GM10248 (cell line): ENCODE results near the gene MRGPRD.

ENCODE experiments used
- CTCF ChIA-PET: fragments of 300-600 bp; sonication (Branson Sonifier 250); formaldehyde crosslinking; extraction: SDS; loops from one replicate; lab custom pipeline; 2021; ENCODE audit warnings: antibody characterized with exemption; lab: Yijun Ruan, JAX
- POLR2A ChIA-PET: fragments of 350-650 bp; sonication (Branson Sonifier 250); formaldehyde crosslinking; extraction: SDS; loops from one replicate; lab custom pipeline; 2020; ENCODE audit warnings: antibody characterized with exemption; lab: Yijun Ruan, JAX
- DNase-seq: peaks from one replicate; pipeline ENCODE4 v3.0.0; 2012; ENCODE audit errors: extremely low spot score
- TF ChIP-seq, protein P1 (sequence below): IDR thresholded peaks from 2 replicates; pipeline ENCODE4 v1.5.1; 2012; ENCODE audit warnings: mild to moderate bottlenecking, low read depth; ENCODE audit errors: extremely low read depth, missing control alignments, control extremely low read depth

MRGPRD gene

DNA sequence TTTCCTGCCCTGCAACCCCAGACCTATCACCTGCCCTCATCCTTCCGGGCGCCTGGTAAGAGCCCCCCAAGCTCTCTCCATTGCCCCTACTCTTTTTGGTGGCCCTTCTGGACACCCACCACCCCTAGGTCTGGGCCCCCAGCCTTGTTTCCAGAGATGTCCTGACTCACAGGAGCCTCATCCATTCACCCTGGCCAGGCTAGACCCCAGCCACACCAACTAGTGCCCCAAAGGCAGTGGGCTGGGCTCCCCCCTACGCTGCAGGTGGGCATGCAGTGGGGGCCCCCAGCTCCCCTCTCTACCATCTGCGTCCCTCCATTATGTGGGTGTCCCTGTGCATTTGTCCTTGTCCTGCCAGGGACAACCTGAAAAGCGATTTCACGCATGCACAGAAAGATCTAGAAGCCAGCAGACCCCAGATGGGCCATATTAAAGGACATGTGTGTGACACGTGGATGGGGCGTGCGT lies 30.9 kb upstream of the MRGPRD start:
- ChIA-PET CTCF (interaction anchor here (1.3 to 1.4 kb wide), 2 partner anchors 10 to 17 kb away, joined by 4 read pairs; no protein-coding TSS in a partner anchor), POLR2A (no interaction called here)
- DNase-seq, result no peak
- TF ChIP-seq, protein P1, sequence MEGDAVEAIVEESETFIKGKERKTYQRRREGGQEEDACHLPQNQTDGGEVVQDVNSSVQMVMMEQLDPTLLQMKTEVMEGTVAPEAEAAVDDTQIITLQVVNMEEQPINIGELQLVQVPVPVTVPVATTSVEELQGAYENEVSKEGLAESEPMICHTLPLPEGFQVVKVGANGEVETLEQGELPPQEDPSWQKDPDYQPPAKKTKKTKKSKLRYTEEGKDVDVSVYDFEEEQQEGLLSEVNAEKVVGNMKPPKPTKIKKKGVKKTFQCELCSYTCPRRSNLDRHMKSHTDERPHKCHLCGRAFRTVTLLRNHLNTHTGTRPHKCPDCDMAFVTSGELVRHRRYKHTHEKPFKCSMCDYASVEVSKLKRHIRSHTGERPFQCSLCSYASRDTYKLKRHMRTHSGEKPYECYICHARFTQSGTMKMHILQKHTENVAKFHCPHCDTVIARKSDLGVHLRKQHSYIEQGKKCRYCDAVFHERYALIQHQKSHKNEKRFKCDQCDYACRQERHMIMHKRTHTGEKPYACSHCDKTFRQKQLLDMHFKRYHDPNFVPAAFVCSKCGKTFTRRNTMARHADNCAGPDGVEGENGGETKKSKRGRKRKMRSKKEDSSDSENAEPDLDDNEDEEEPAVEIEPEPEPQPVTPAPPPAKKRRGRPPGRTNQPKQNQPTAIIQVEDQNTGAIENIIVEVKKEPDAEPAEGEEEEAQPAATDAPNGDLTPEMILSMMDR, result no peak

DNA sequence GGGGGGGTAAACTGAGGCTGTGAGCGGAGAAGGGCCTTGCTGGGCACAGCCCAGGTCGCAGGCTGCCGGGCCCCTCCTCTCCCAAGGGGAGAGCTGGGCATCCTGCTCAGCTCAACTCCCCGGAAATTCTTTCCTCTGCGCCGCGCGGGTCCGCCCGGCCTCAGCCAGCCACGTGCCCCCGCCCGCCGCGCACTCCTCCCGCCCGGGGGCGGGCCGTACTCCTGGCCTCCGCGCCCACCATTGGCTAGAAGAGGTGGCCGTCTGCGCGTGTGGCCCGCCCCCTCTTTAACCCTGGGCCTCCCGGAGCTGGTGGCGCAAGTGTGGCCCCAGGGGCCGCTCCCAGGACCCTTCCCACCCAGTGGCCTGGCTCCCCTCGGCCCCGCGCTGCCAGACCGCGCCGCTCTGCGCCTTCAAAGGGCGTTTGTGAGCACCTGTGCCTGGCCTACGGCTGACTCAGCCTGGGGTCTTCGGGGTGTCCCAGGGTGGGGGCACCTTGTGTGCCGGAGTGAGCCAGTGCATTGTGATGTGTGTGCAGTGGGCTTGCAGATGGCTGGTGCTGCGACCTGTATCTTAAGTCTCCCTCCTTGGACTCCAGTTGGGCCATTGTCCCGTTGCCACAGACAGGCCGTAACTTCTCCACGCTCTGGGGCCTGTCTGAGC lies 30.3 kb upstream of the MRGPRD start:
- no peak for DNase-seq
- ChIA-PET POLR2A (no interaction called here), CTCF (interaction anchor here (1.4 kb wide), 1 partner anchor 11 kb away, joined by 4 read pairs; no protein-coding TSS in a partner anchor)
- TF ChIP-seq, protein P1, result no peak

DNA sequence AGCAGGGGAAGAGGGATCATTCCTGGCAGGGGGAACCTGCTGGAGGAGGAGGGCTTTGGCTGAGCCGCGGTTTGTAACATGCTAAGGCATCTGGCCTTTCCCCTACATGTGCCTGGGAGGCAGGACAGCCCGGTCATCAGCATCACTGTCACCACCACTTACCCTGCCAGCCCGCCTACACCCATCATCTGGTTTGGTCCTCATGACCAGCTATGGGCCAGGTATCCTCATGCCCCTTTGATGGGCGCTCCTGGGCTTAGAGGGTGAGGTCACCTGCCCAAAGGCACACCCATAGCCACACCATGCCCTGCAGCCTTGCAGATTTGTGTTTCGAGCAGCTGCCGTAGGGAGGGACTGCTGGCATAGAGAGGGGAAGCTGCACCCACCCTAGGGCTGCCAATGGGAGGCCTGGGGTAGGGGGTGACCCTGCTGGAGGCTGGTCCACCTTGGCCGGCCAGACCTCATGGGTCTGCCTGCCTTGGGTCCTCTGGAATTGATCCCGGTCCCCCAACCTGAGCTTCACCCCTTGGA lies 29.6 kb upstream of the MRGPRD start:
- POLR2A ChIA-PET, result no interaction called here
- CTCF ChIA-PET, result interaction anchor here (1.4 kb wide), 1 partner anchor 11 kb away, joined by 4 read pairs; no protein-coding TSS in a partner anchor
- TF ChIP-seq, protein P1, result no peak
- DNase-seq, result no peak

DNA sequence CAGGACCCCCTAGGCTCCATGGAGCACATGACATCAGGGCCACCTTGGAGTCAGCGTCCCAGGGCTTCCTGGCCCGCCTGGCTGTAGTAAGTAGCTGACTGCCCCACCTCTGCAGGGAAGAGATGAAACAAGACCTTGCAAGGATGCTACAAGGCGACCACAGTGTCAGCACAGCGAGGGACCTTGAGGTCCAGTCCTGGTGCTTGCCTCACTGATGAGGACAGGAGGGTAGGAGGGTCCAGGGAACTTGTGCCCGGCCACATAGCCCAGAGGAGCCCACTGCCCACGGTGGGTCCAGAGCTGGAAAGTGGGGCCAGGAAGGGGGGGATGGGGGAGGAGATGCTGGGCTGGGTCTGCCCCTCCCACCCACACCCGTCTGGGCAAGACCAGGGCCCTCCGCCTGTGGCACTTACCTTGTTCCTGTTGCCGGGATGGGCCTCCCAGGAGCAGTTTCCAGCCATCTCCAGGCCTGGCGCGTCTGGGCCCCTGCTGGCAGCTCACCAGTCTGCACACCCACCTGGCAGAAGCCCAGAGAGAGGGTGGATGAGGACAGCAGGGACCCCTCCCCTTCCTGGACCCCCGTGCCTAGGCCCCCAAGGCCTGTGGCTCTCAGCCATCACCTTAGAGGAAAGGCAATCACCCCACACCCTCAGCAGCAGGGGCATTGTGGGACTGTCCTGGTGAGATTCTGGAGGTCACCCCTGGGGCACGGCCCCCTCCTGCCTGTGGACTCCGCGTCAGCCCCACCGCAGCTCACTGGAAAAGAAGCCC lies 28.8 kb upstream of the MRGPRD start:
- DNase-seq, result no peak
- ChIA-PET POLR2A (no interaction called here), CTCF (no interaction called here)
- TF ChIP-seq, protein P1, result no peak

DNA sequence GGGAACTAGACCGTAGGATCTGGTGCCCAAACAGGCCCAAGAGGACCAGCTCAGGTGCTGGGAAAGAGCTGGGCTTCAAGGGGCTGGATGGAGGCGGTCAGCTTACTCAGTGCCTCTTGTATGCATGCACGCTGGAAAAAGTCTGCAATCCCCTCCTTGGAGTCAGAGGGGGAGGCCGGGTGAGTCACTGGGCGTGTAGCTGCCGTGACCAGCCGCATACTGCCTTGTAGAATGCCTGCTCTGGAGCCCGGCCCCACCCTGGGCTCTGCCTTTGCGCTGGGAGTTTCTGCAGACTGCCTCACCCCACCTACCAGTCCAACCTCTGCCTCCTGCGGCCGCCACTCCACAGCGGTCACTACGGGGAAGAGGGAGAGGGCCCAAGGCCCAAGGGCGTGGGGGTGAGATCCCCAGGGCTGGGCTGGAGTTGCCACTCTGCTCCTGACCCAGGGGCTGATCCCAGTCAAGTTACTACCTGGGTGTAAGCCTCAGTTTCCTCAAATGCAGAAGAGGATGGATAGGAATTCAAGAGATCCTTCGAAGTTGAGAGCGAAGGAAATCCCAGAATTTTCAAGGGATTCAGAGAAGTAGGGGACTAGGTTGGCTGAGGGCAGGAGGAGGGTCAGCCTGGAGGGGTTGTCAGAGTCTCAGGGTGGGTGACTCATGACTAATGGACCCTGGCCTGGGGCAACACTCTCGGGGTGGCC lies 28.1 kb upstream of the MRGPRD start:
- TF ChIP-seq, protein P1, result no peak
- POLR2A ChIA-PET, result no interaction called here
- CTCF ChIA-PET, result no interaction called here
- DNase-seq, result no peak

DNA sequence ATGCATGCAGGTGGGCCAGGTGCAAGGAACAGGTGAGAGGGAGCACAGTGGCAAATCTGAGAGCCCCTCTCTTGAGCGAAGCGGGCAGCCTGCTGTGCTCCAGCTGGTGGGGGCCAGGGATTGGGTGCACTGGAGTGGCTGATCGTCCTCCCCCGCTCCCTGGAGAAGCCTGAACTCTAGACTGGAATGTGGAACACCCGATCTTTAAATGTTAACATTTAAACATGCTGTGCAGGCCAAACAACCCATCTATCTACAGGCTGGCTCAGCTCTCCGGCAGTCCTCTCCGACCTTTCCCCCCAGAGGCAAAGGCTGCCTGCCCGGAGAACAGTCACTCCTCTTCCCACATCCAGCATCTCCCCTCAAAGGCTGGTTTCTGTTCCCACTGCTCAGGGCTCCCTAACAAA lies 27.2 kb upstream of the MRGPRD start:
- TF ChIP-seq, protein P1, result no peak
- ChIA-PET POLR2A (no interaction called here), CTCF (no interaction called here)
- DNase-seq, result no peak
